ENCODE measurements around the gene MMRN1.

Gene MMRN1

DNA sequence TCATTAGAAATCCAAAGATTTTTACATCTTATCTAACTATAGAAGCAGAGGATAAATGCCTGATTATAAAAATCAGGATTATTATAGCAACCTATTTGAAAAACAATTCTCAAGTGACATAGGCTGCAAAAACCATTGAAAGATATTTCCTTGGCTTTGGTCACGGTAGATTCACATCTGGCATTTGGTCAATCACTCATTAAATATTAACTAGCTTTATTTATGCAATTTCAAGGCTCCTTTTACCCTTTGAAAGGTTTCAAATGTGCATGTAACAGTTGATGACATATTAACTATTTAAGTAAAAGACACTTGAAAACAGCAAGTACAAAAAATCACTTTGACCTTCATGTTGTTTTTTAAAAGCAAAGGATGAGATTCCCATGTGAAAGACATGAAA lies 98.1 kb downstream of the MMRN1 start:
- H3K4me1 Mint-ChIP-seq, result no peaks in the 10 kb centered on the region
- peaks cover 7% of the 10 kb centered on the region for H3K27me3 Mint-ChIP-seq
- no peaks in the 10 kb centered on the region for H3K9me3 Mint-ChIP-seq
- DNase-seq (ENCODE audit: low spot score in 2 of 2) (no peak), ATAC-seq (replicated peaks; ENCODE audit: extremely low read depth, poor library complexity, severe bottlenecking) (no peak)
- H3K36me3 Mint-ChIP-seq (ENCODE audit: insufficient read depth), result no peaks in the 10 kb centered on the region
- no peak overlapping the region for H3K27ac Mint-ChIP-seq (ENCODE audit: low read depth)
- no peak overlapping the region for H3K4me3 Mint-ChIP-seq

DNA sequence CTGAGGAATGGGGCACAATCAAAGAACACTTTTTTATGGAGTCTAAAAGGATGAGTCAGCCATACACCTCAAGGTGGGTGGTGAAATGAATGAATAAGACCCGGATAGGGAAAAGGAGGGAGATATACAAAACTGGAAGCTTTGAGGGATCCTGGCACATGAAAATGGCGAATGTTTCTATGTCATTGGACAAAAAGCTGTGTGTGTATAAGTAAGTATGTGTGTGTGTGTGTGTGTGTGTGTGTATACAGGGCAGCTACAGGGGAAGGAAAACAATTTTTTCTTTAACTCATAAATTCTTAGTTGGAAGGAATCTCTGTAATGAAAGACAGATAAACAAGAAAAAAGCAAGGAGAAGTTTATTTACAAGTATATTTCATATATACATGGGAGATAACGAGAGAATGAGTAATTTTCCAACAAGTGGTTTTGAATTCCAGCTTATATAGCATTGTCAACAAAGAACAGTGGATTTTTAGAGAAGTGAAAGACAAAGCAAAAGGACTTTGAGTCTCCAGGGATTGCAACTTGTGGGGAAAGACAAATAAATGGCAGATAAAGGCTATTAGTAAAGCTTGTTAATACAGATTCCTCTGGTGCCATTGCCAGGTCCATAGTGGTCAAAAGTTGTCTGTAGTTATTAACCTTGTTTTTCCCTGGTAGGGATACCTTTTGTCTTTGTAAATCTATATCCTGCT lies 99.7 kb downstream of the MMRN1 start:
- DNase-seq (ENCODE audit: low spot score in 2 of 2) (no peak), ATAC-seq (replicated peaks; ENCODE audit: extremely low read depth, poor library complexity, severe bottlenecking) (no peak)
- H3K4me3 Mint-ChIP-seq, result no peak overlapping the region
- H3K36me3 Mint-ChIP-seq (ENCODE audit: insufficient read depth), result no peaks in the 10 kb centered on the region
- no peaks in the 10 kb centered on the region for H3K9me3 Mint-ChIP-seq
- H3K27me3 Mint-ChIP-seq, result peaks cover 7% of the 10 kb centered on the region
- H3K27ac Mint-ChIP-seq (ENCODE audit: low read depth), result no peak overlapping the region
- no peaks in the 10 kb centered on the region for H3K4me1 Mint-ChIP-seq

GRCh38 chr4:89995006-89995405 lies 100.4 kb downstream of the MMRN1 start:
- ATAC-seq (replicated peaks; ENCODE audit: extremely low read depth, poor library complexity, severe bottlenecking) (no peak), DNase-seq (ENCODE audit: low spot score in 2 of 2) (no peak)
- Mint-ChIP-seq H3K27ac (ENCODE audit: low read depth) (no peak overlapping the region), H3K36me3 (ENCODE audit: insufficient read depth) (no peaks in the 10 kb centered on the region), H3K4me3 (no peak overlapping the region), H3K4me1 (no peaks in the 10 kb centered on the region), H3K9me3 (no peaks in the 10 kb centered on the region), H3K27me3 (peaks cover 7% of the 10 kb centered on the region)

DNA sequence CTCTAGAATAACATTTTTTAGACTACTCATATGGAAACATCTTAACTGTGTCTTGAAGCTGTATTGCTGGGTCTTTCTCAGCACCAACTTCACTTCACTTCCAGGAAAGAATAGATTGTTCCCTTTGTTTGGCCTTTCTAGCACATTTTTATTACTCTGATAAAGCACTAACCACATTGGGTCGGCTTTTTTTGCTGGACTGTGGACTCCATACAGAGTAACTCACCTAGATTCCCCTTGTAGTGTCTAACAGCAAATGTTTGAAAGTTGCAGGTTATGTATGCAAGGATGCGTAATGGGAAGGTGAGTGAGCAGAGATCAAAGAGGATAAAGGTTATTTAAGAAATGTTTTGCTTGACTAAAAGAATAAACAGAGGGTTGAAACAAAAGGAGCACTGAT lies 101.2 kb downstream of the MMRN1 start:
- no peak overlapping the region for H3K27ac Mint-ChIP-seq (ENCODE audit: low read depth)
- H3K4me1 Mint-ChIP-seq, result no peaks in the 10 kb centered on the region
- no peaks in the 10 kb centered on the region for H3K36me3 Mint-ChIP-seq (ENCODE audit: insufficient read depth)
- no peak for ATAC-seq (replicated peaks; ENCODE audit: extremely low read depth, poor library complexity, severe bottlenecking)
- H3K9me3 Mint-ChIP-seq, result no peaks in the 10 kb centered on the region
- H3K27me3 Mint-ChIP-seq, result peaks cover 7% of the 10 kb centered on the region
- no peak overlapping the region for H3K4me3 Mint-ChIP-seq
- DNase-seq (ENCODE audit: low spot score in 2 of 2), result no peak

- ATAC-seq (replicated peaks; ENCODE audit: extremely low read depth, poor library complexity, severe bottlenecking) (no peak), DNase-seq (ENCODE audit: low spot score in 2 of 2) (no peak)
- H3K4me1 Mint-ChIP-seq, result no peaks in the 10 kb centered on the region
- no peaks in the 10 kb centered on the region for H3K36me3 Mint-ChIP-seq (ENCODE audit: insufficient read depth)
- H3K9me3 Mint-ChIP-seq, result no peaks in the 10 kb centered on the region
- no peak overlapping the region for H3K4me3 Mint-ChIP-seq
- peaks cover 7% of the 10 kb centered on the region for H3K27me3 Mint-ChIP-seq
- H3K27ac Mint-ChIP-seq (ENCODE audit: low read depth), result no peak overlapping the region
These were observed 102.6 kb downstream of the MMRN1 start for GRCh38 chr4:89997171-89997704.

DNA sequence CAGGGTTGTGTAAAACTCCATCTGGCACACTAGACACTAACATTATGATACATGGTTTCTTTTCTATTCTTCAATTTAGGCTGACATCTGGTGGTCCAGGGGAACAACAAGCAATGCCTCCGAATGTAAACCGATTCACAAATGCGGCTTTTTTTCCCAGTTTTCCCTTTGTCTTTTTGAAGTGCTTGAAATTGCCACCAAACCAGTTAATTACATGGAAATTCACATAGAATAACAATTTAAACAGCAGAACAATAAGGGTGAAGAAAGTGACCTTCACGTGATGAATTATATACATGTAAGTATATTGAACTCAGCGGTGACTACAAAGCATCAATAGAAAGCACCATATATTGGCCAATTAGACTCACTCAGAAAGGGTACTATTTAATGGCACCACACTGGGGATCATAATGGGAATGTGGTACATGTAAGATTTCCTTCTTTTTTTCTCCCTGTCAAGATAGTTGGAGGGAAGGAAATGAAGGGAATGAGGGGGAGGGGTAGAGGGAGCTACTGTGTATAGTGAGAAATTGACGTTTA lies 103.9 kb downstream of the MMRN1 start:
- DNase-seq (ENCODE audit: low spot score in 2 of 2) (no peak), ATAC-seq (replicated peaks; ENCODE audit: extremely low read depth, poor library complexity, severe bottlenecking) (no peak)
- peaks cover 7% of the 10 kb centered on the region for H3K27me3 Mint-ChIP-seq
- H3K36me3 Mint-ChIP-seq (ENCODE audit: insufficient read depth), result no peaks in the 10 kb centered on the region
- H3K9me3 Mint-ChIP-seq, result no peaks in the 10 kb centered on the region
- no peak overlapping the region for H3K4me3 Mint-ChIP-seq
- no peaks in the 10 kb centered on the region for H3K4me1 Mint-ChIP-seq
- no peak overlapping the region for H3K27ac Mint-ChIP-seq (ENCODE audit: low read depth)

DNA sequence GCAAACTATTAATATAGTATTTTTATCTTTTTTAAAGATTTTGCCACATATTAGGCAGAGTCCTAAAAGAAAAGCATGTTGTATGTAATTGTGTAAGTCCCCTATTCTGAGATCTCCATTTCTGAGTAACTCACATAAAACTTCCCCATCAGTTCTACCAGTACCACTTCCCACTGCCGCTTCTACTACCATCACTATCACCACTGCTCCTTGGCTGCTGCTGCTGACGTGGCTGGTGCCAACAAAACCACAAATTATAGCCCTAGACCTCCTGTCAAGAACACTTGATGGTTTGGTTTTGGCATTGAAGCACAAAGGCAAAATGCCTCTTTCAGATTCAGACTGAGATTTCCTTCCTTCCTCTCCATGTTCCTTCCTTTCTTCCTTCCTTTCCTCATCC lies 106.4 kb downstream of the MMRN1 start:
- Mint-ChIP-seq H3K9me3 (no peaks in the 10 kb centered on the region), H3K4me3 (no peak overlapping the region), H3K4me1 (no peaks in the 10 kb centered on the region), H3K27ac (ENCODE audit: low read depth) (no peak overlapping the region), H3K27me3 (no peaks in the 10 kb centered on the region), H3K36me3 (ENCODE audit: insufficient read depth) (no peaks in the 10 kb centered on the region)
- ATAC-seq (replicated peaks; ENCODE audit: extremely low read depth, poor library complexity, severe bottlenecking) (no peak), DNase-seq (ENCODE audit: low spot score in 2 of 2) (no peak)

- Mint-ChIP-seq H3K4me3 (no peak overlapping the region), H3K27me3 (peaks cover 2% of the 10 kb centered on the region), H3K36me3 (ENCODE audit: insufficient read depth) (no peaks in the 10 kb centered on the region), H3K27ac (ENCODE audit: low read depth) (no peak overlapping the region), H3K9me3 (no peaks in the 10 kb centered on the region), H3K4me1 (no peaks in the 10 kb centered on the region)
- ATAC-seq (replicated peaks; ENCODE audit: extremely low read depth, poor library complexity, severe bottlenecking) (no peak), DNase-seq (ENCODE audit: low spot score in 2 of 2) (no peak)
These were observed 107.9 kb downstream of the MMRN1 start for GRCh38 chr4:90002441-90003062.
